Measurements from ENCODE around the gene TFDP2.

Gene TFDP2

DNA sequence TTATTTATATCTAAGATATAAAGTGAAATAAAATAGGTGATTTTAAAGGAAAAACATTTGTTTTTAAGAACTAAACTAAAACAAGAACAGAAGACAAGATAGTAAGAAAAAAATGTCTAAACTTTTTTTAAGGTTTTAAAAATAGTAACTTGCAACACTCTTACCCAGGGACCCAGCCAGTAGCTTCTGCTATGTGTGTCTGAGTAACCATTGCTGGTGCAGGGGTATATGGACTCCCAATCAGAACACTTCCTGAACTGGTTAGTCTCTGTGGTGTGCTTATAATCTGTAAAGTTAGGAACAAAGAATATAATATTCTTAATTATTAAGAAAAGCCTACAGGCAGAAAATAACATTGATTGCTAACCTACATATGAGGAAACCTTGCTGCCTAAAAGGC, 154.5 kb downstream of the TFDP2 start:
- TF ChIP-seq PATZ1 (CRISPR knock-in tag; IDR thresholded peaks at IDR 0.05; ENCODE audit: borderline replicate concordance) (no peak), PPARA (CRISPR knock-in tag; IDR thresholded peaks at IDR 0.05; ENCODE audit: borderline replicate concordance) (no peak), CSDC2 (CRISPR knock-in tag; IDR thresholded peaks at IDR 0.05) (no peak), ZC3H10 (CRISPR knock-in tag; IDR thresholded peaks at IDR 0.05) (no peak), SNAI2 (CRISPR knock-in tag; IDR thresholded peaks at IDR 0.05) (no peak), CREB5 (CRISPR knock-in tag; IDR thresholded peaks at IDR 0.05; ENCODE audit: low read depth) (no peak), ZNF8 (CRISPR knock-in tag; IDR thresholded peaks at IDR 0.05) (no peak), ISL1 (CRISPR knock-in tag; IDR thresholded peaks at IDR 0.05) (no peak)
- TF ChIP-seq, protein P1, sequence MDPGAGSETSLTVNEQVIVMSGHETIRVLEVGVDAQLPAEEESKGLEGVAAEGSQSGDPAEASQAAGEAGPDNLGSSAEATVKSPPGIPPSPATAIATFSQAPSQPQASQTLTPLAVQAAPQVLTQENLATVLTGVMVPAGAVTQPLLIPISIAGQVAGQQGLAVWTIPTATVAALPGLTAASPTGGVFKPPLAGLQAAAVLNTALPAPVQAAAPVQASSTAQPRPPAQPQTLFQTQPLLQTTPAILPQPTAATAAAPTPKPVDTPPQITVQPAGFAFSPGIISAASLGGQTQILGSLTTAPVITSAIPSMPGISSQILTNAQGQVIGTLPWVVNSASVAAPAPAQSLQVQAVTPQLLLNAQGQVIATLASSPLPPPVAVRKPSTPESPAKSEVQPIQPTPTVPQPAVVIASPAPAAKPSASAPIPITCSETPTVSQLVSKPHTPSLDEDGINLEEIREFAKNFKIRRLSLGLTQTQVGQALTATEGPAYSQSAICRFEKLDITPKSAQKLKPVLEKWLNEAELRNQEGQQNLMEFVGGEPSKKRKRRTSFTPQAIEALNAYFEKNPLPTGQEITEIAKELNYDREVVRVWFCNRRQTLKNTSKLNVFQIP (CRISPR knock-in tag; IDR thresholded peaks at IDR 0.05; ENCODE audit: borderline replicate concordance, low read depth): no peak
- no peak for ATAC-seq

DNA sequence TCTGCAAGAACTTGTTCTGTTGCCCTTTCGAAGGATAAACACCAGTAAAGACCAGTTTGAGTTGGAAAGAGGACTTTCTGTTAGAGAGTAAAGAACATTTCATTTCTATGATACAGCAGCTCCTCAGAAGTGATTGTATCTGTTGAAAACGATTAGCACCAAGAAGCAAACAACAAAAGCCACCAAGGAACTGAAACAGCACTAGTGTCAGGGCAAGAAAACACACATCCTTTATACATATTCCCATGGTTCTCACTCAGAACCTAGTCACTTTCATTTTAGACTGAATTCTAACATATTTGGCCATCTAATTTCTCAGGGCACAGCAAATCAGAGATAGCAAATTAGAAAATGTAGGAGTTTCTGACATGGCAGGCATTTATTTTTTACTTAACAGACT, 156.8 kb downstream of the TFDP2 start:
- ATAC-seq: no peak
- TF ChIP-seq BACH2 (CRISPR knock-in tag; IDR thresholded peaks at IDR 0.05; ENCODE audit: borderline replicate concordance) (no peak), SNAI2 (CRISPR knock-in tag; IDR thresholded peaks at IDR 0.05) (no peak), CREB5 (CRISPR knock-in tag; IDR thresholded peaks at IDR 0.05; ENCODE audit: low read depth) (no peak), ZNF70 (CRISPR knock-in tag; IDR thresholded peaks at IDR 0.05) (no peak)
- TF ChIP-seq, protein P2, sequence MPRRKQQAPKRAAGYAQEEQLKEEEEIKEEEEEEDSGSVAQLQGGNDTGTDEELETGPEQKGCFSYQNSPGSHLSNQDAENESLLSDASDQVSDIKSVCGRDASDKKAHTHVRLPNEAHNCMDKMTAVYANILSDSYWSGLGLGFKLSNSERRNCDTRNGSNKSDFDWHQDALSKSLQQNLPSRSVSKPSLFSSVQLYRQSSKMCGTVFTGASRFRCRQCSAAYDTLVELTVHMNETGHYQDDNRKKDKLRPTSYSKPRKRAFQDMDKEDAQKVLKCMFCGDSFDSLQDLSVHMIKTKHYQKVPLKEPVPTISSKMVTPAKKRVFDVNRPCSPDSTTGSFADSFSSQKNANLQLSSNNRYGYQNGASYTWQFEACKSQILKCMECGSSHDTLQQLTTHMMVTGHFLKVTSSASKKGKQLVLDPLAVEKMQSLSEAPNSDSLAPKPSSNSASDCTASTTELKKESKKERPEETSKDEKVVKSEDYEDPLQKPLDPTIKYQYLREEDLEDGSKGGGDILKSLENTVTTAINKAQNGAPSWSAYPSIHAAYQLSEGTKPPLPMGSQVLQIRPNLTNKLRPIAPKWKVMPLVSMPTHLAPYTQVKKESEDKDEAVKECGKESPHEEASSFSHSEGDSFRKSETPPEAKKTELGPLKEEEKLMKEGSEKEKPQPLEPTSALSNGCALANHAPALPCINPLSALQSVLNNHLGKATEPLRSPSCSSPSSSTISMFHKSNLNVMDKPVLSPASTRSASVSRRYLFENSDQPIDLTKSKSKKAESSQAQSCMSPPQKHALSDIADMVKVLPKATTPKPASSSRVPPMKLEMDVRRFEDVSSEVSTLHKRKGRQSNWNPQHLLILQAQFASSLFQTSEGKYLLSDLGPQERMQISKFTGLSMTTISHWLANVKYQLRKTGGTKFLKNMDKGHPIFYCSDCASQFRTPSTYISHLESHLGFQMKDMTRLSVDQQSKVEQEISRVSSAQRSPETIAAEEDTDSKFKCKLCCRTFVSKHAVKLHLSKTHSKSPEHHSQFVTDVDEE (CRISPR knock-in tag; IDR thresholded peaks at IDR 0.05): no peak

DNA sequence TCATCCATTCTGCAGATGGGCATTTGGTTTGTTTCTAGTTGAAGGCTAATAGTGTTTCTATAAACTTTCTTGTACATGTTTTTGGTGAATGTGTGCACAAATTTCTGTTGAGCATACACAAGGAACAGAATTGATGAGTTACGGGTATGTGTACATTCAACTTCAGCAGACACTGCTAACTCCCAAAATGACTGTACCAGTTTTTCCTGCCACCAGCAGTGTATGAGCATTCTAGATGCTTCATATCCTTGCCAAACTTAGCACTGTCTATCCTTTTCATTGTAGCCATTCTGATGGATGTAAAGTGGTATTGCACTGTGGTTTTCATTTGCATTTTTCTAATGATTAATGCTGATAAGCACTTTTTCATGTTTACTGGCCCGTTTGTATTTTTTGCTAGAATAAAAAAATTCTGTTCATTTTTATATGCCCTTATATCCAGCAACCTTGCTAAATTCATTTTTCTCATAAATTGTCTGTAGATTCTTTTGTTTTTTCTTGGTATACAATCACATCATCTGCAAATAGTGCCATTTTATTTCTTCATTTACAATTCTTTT, 162.7 kb downstream of the TFDP2 start:
- ATAC-seq: no peak
- TF ChIP-seq TOX (CRISPR knock-in tag; IDR thresholded peaks at IDR 0.05; ENCODE audit: borderline replicate concordance) (no peak), CSRNP3 (CRISPR knock-in tag; IDR thresholded peaks at IDR 0.05) (no peak), CREB5 (CRISPR knock-in tag; IDR thresholded peaks at IDR 0.05; ENCODE audit: low read depth) (no peak), ZNF8 (CRISPR knock-in tag; IDR thresholded peaks at IDR 0.05) (no peak), TCF4 (CRISPR knock-in tag; IDR thresholded peaks at IDR 0.05; ENCODE audit: borderline replicate concordance) (no peak), CSDC2 (CRISPR knock-in tag; IDR thresholded peaks at IDR 0.05) (no peak), RARB (CRISPR knock-in tag; IDR thresholded peaks at IDR 0.05) (no peak), ARNTL (CRISPR knock-in tag; IDR thresholded peaks at IDR 0.05; ENCODE audit: borderline replicate concordance, low read depth) (no peak), BACH2 (CRISPR knock-in tag; IDR thresholded peaks at IDR 0.05; ENCODE audit: borderline replicate concordance) (no peak), ZNF565 (CRISPR knock-in tag; conservative IDR thresholded peaks at IDR 0.05; ENCODE audit: low read depth) (no peak), OSR1 (CRISPR knock-in tag; IDR thresholded peaks at IDR 0.05) (no peak), SNAI2 (CRISPR knock-in tag; IDR thresholded peaks at IDR 0.05) (no peak), PPARA (CRISPR knock-in tag; IDR thresholded peaks at IDR 0.05; ENCODE audit: borderline replicate concordance) (no peak), ISL1 (CRISPR knock-in tag; IDR thresholded peaks at IDR 0.05) (no peak), ZNF70 (CRISPR knock-in tag; IDR thresholded peaks at IDR 0.05) (no peak), ESRRG (CRISPR knock-in tag; IDR thresholded peaks at IDR 0.05) (no peak)
- TF ChIP-seq, protein P2 (CRISPR knock-in tag; IDR thresholded peaks at IDR 0.05): no peak
